Endothelial cell of umbilical vein (primary cell): ENCODE measurements around the gene SHC1.

Experiments used
- CTCF ChIP-seq, 2 donors: IDR thresholded peaks; 1 replicate in 1 of 2; 2 replicates in 1 of 2; pipeline ENCODE4 v1.5.1; 2011; ENCODE audit warnings: low read length in 2 of 2, mild to moderate bottlenecking in 2 of 2, moderate library complexity in 2 of 2, control low read depth in 1 of 2, inconsistent platforms in 1 of 2, low read depth in 1 of 2; ENCODE audit not compliant: insufficient read depth in 1 of 2; ENCODE audit errors: extremely low read depth in 1 of 2
- EZH2 ChIP-seq: IDR thresholded peaks from 2 replicates; pipeline ENCODE4 v1.6.1; 2012; ENCODE audit warnings: borderline replicate concordance, low read depth, mild to moderate bottlenecking, moderate library complexity, low read length, inconsistent platforms; ENCODE audit not compliant: severe bottlenecking
- FOS ChIP-seq: IDR thresholded peaks from 2 replicates; pipeline ENCODE4 v1.6.1; 2011; ENCODE audit warnings: mild to moderate bottlenecking, low read length, moderate library complexity, borderline replicate concordance; ENCODE audit not compliant: insufficient read depth
- GATA2 ChIP-seq: IDR thresholded peaks from 2 replicates; pipeline ENCODE4 v1.7.0; 2011; ENCODE audit warnings: low read depth, mild to moderate bottlenecking, moderate library complexity, mixed read lengths, low read length; ENCODE audit not compliant: insufficient read length, insufficient read depth
- MAX ChIP-seq: IDR thresholded peaks from 2 replicates; pipeline ENCODE4 v1.6.1; 2011; ENCODE audit not compliant: insufficient read depth, insufficient read length
- MYC ChIP-seq: IDR thresholded peaks from one replicate; pipeline ENCODE4 v1.6.1; 2011; ENCODE audit warnings: mild to moderate bottlenecking, low read depth, low read length
- POLR2A ChIP-seq: IDR thresholded peaks from 2 replicates; pipeline ENCODE4 v1.6.1; 2012; ENCODE audit warnings: low read depth, mild to moderate bottlenecking, control low read depth, low read length
- POLR2AphosphoS5 ChIP-seq: IDR thresholded peaks from 2 replicates; pipeline ENCODE4 v1.6.1; 2012; ENCODE audit warnings: low read depth, mild to moderate bottlenecking, control low read depth, low read length, moderate library complexity; ENCODE audit not compliant: insufficient read depth

- no peak for TF ChIP-seq POLR2AphosphoS5
- no peak for TF ChIP-seq EZH2
- no peak for TF ChIP-seq CTCF (IDR thresholded peaks at IDR 0.05; ENCODE audit: extremely low read depth in 1 of 2, insufficient read depth in 1 of 2, low read depth in 1 of 2, low read length in 2 of 2)
- TF ChIP-seq POLR2A = no peak
- TF ChIP-seq MAX = no peak
- TF ChIP-seq MYC = no peak
- no peak for TF ChIP-seq GATA2
- no peak for TF ChIP-seq FOS
Observed at GRCh38 chr1:155014709-155015508, 44.4 kb upstream of the SHC1 start.
